T-helper 1 cell (primary cell): ENCODE results near the gene OPCML.

ENCODE experiments used
- DNase-seq, 5 donors: peaks; one replicate each; pipeline ENCODE4 v3.0.0-alpha.2; 2012 to 2020

Gene OPCML

DNA sequence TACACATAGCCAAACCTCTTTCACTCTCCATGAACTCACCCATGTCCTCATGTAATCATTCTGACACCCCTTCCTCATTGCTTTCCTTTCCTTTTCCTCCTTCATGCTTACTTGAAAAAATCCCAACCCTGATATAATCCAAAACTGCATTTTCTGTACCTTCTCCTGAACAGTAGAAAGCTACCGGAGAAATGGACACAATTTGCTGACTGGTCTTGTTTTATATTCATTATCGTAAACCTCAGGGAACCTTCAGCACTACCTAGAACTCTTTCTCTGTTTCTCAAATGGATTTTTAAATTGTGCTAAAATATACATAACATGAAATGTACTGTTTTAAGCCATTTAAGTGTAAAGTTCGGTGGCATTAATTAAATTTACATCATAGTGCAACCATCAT is 1165.0 kb downstream of the OPCML start:
- no peak for DNase-seq

DNA sequence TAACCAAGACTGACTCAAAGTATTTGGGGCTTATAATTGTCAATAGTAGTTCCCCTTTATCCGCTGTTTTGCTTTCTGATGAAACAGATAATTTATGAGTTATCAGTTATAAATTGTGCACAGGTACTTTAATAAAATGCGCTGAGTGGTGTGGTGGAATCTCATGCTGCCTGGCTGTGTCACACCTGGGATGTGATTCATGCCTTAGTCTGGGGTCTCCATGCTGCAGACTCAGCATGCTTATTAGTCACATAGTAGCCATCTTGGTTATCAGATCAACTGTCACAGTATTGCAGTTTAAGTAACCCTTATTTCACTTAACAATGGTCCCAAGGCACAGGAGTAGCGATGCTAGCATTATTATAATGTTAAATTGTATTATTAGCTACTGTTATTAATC is 1166.7 kb downstream of the OPCML start:
- no peak for DNase-seq
